CD4-positive, CD25-positive, alpha-beta regulatory T cell (primary cell): ENCODE measurements around the gene POP4. TPM values are rescaled to one million over a fixed set of nuclear protein-coding genes. Genes with fewer than 3 reads are reported as not detected.

ENCODE experiments used
- ATAC-seq, 2 donors: fragments of 150-1000 bp; cut with Tn5 transposase; one replicate each; pipeline ENCODE4 v1.10.0; 2021; ENCODE audit warnings: low read depth in 2 of 2, moderate number of reproducible peaks in 2 of 2, moderate library complexity in 1 of 2
- DNase-seq, 3 donors: peaks; one replicate each; pipeline versions ENCODE4 v3.0.0 to v3.0.0-alpha.2; 2012 to 2022; ENCODE audit warnings: mixed read lengths in 1 of 3
- H3K27ac ChIP-seq: one replicate; pipeline ENCODE4 v1.7.0; 2013; ENCODE audit warnings: mild to moderate bottlenecking, low read length; ENCODE audit not compliant: insufficient read depth, poor library complexity, severe bottlenecking
- H3K27me3 ChIP-seq: one replicate; pipeline ENCODE4 v1.7.0; 2013; ENCODE audit warnings: low read length; ENCODE audit not compliant: control insufficient read depth, insufficient read depth
- H3K36me3 ChIP-seq: one replicate; pipeline ENCODE4 v1.7.0; 2013; ENCODE audit warnings: mild to moderate bottlenecking, low read length, moderate library complexity; ENCODE audit not compliant: control insufficient read depth, insufficient read depth
- H3K4me1 ChIP-seq: 2 replicates; pipeline ENCODE4 v1.7.0; 2013; ENCODE audit warnings: mild to moderate bottlenecking, low read length; ENCODE audit not compliant: insufficient read depth, control insufficient read depth, poor library complexity, severe bottlenecking
- H3K4me3 ChIP-seq: one replicate; pipeline ENCODE4 v1.7.0; 2013; ENCODE audit warnings: low read depth, mild to moderate bottlenecking, low read length, moderate library complexity
- H3K9me3 ChIP-seq, 2 experiments: 1 replicate in 1 of 2; 2 replicates in 1 of 2; pipeline ENCODE4 v1.7.0; 2013; ENCODE audit warnings: low read length in 2 of 2, mild to moderate bottlenecking in 1 of 2, moderate library complexity in 1 of 2; ENCODE audit not compliant: control insufficient read depth in 2 of 2
- H3K27ac Mint-ChIP-seq, 3 donors: one replicate each; pipeline ENCODE4 v1.8.0; 2020 to 2022; ENCODE audit warnings: mild to moderate bottlenecking in 3 of 3, mixed read lengths in 3 of 3, moderate library complexity in 2 of 3
- H3K27me3 Mint-ChIP-seq: one replicate; pipeline ENCODE4 v1.8.0; 2022; ENCODE audit warnings: mild to moderate bottlenecking, mixed read lengths
- H3K36me3 Mint-ChIP-seq: one replicate; pipeline ENCODE4 v1.8.0; 2020; ENCODE audit warnings: mixed read lengths
- H3K4me1 Mint-ChIP-seq, 4 donors: one replicate each; pipeline ENCODE4 v1.8.0; 2020 to 2022; ENCODE audit warnings: mixed read lengths in 4 of 4, mild to moderate bottlenecking in 1 of 4
- H3K4me3 Mint-ChIP-seq, 4 donors: one replicate each; pipeline ENCODE4 v1.8.0; 2020 to 2022; ENCODE audit warnings: mild to moderate bottlenecking in 4 of 4, mixed read lengths in 4 of 4, moderate library complexity in 3 of 4
- H3K9me3 Mint-ChIP-seq, 7 donors: one replicate each; pipeline ENCODE4 v1.8.0; 2020 to 2022; ENCODE audit warnings: mixed read lengths in 7 of 7, mild to moderate bottlenecking in 3 of 7, moderate library complexity in 2 of 7
- polyA plus RNA-seq, 4 donors: library from polyadenylated mRNA; unstranded; fragments of 300-500 nt; fragmentation: Illumina TruSeq; gene quantifications; one replicate each; pipeline ENCODE4 v1.2.3, GENCODE V29; 2021
- total RNA-seq: library from RNA; stranded (reverse); gene quantifications from one replicate; pipeline ENCODE4 v1.2.3, GENCODE V29; 2022

The POP4 gene
- total and polyA plus RNA-seq, 5 donors from 2014 or later: 64.3 to 202 (median 188) TPM

DNA sequence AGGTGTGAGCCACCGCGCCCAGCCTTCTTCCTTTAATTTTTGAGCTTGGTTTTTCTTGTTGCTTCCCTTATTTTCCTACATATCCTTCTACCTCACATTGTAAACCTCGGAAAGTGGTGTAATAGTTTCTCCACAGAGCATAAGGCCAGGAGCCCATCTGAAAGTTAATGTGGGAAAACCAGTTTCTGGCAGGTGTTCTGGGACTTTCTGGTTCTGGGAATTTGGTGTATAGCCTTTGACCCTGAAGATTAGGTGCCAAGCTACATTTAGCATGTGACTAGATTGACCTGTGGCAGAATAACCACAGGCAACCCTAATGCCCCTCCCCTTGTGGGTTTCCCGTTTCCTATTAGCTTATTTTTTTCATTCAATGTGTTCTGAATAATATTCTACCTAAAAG, 8.7 kb downstream of the POP4 start:
- Mint-ChIP-seq H3K9me3 (no peaks in the 10 kb centered on the region), H3K27me3 (no peaks in the 10 kb centered on the region), H3K36me3 (peaks cover 29% of the 10 kb centered on the region), H3K4me3 (no peak overlapping the region), H3K4me1 (peaks cover 2 to 18% (median 10%) of the 10 kb centered on the region in 4 donors), H3K27ac (no peak overlapping the region)
- Histone ChIP-seq H3K4me1 (peaks cover 11% of the 10 kb centered on the region), H3K4me3 (no peak overlapping the region), H3K27ac (no peak overlapping the region), H3K27me3 (no peaks in the 10 kb centered on the region), H3K9me3 (no peaks in the 10 kb centered on the region), H3K36me3 (peaks cover 55% of the 10 kb centered on the region)
- no peak for ATAC-seq
- no peak for DNase-seq

DNA sequence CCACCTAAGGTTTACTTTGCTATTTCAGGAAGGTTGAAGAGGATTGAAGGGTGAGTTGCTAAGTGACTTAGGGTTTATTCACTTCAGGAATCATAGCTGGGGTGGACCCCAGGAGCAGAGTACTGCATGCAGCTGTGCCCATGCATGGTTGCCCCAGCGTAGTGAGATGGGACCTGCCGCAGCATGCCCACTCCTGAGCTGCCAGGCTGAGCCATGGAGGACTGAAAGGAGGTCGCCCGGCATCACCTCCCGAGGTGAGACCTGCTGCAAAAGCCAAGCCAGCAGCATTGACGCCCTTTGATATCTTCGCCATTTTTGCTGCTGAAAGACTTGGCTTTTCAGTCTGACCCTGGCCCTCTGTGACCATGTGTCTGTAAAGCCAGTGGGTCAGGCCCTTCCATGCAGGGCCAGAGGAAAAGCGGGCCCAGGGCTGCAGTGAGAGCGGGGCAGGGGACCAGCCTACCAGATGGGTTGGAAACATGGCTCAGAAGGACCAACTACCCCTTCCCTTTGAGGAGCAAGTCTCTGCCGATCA, 9.9 kb downstream of the POP4 start:
- no peak for ATAC-seq
- Mint-ChIP-seq H3K27ac (peak overlapping the region in 1 of 3 donors; percentile 36), H3K9me3 (no peaks in the 10 kb centered on the region), H3K4me1 (peaks cover 0 to 22% (median 10%) of the 10 kb centered on the region in 4 donors), H3K36me3 (peaks cover 26% of the 10 kb centered on the region), H3K4me3 (no peak overlapping the region), H3K27me3 (no peaks in the 10 kb centered on the region)
- peaks cover 49% of the 10 kb centered on the region for H3K36me3 ChIP-seq
- no peak overlapping the region for H3K27ac ChIP-seq
- DNase-seq: no peak
- no peaks in the 10 kb centered on the region for H3K27me3 ChIP-seq
- H3K4me3 ChIP-seq: no peak overlapping the region
- peaks cover 9% of the 10 kb centered on the region for H3K4me1 ChIP-seq
- no peaks in the 10 kb centered on the region for H3K9me3 ChIP-seq

DNA sequence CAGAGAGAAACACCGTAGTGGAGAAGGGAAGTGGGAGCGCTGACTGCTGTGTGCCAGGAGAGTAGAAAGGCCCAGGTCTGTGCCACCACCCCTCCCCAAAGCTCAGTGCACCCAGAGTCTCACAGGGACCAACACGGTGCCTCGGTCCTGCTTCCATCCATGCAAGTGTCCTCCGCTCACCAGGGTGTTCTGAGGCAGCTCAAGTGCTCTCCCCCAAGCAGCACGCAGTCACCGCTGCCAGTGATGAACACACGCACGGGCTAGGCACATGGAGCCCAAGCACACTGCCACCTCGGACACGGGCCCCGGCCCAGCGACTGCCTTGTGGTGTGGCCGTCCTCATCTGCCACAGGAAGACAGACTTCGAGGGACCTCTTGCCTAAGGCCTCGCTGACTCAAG, 10.5 kb downstream of the POP4 start:
- peaks cover 44% of the 10 kb centered on the region for H3K36me3 ChIP-seq
- H3K9me3 Mint-ChIP-seq: no peaks in the 10 kb centered on the region

DNA sequence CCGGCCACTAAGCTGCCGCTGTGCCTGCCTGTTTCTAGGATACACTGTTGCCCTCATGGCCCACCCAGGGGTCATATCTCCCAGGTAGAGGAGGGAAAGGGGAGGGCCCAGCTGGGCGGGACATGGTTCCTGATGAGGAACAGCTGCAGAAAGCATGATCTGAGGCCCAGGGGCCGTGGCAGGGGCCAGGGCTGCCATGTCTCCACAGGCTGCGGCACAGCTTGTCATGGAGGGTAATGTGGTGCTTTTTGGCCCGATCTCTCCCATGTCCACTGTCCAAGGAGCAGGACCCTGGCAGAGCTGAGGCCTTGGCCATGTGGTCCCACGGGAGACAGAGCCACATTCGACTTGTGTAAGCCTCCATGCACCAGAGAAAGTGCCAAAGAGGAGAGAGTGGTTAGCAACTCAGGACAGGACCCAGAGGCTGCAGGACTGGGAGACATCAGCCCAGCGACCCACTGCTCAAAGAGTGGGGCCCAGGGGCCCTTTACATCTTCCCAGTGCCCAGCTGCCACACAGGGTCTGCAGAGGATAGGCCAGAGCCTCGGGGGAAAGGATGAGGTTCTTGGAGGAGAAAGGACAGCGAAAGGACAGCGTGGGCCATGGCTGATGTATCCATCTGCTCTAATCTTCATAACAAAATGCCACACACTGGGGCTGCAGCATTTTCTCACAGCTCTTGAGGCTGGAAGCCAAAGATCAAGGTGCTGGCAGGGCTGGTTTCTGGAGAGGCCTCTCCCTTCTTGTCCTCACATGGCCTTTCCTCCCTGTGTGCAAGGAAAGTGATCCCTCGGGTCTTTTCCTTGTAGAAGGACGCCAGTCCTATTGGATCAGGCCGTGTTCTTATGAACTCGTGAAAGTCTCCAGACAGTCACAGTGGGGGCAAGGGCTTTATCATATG, 11.5 kb downstream of the POP4 start:
- peaks cover 34% of the 10 kb centered on the region for H3K36me3 ChIP-seq
- no peak overlapping the region for H3K27ac ChIP-seq
- no peaks in the 10 kb centered on the region for H3K27me3 ChIP-seq
- H3K4me1 ChIP-seq: peaks cover 21% of the 10 kb centered on the region
- no peak overlapping the region for H3K27ac Mint-ChIP-seq
- ATAC-seq: no peak
- H3K36me3 Mint-ChIP-seq: peaks cover 16% of the 10 kb centered on the region
- peaks cover 0 to 33% (median 21%) of the 10 kb centered on the region in 4 donors for H3K4me1 Mint-ChIP-seq
- no peaks in the 10 kb centered on the region for H3K9me3 Mint-ChIP-seq
- no peak overlapping the region for H3K4me3 ChIP-seq
- H3K9me3 ChIP-seq: no peaks in the 10 kb centered on the region
- DNase-seq: no peak
- H3K4me3 Mint-ChIP-seq: peak overlapping the region in 1 of 4 donors; percentile 54
- H3K27me3 Mint-ChIP-seq: no peaks in the 10 kb centered on the region

More for the DNA sequence above, 10.5 kb downstream of the POP4 start:
- no peaks in the 10 kb centered on the region for H3K27me3 Mint-ChIP-seq
- H3K27ac Mint-ChIP-seq: no peak overlapping the region
- H3K4me1 Mint-ChIP-seq: peaks cover 0 to 27% (median 15%) of the 10 kb centered on the region in 4 donors
- H3K4me3 Mint-ChIP-seq: no peak overlapping the region
- H3K27me3 ChIP-seq: no peaks in the 10 kb centered on the region
- H3K27ac ChIP-seq: no peak overlapping the region
- peaks cover 25% of the 10 kb centered on the region for H3K36me3 Mint-ChIP-seq
- H3K4me1 ChIP-seq: peaks cover 10% of the 10 kb centered on the region
- ATAC-seq: no peak
- no peak for DNase-seq
- H3K9me3 ChIP-seq: no peaks in the 10 kb centered on the region
- no peak overlapping the region for H3K4me3 ChIP-seq

DNA sequence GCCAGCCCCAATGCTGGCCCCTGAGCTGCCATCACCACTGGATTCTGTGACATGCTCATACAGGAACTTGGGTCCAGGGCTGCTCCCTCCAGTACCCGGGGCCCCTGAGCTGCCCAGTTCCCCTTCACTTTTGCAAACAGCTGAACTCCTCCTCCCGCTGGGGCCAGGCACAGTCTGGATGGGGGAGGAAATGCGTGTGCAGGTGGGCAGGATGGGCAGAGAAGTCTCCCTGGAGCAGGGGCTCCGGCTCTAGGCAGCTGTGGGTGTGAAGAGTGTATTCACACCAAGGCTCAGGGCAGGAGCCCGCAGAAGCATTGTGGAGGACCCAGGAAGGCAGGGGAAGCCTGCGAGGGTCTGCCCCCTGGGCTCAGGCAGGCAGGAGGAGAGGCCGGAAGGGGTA, 12.4 kb downstream of the POP4 start:
- Histone ChIP-seq H3K36me3 (peaks cover 25% of the 10 kb centered on the region), H3K27me3 (no peaks in the 10 kb centered on the region), H3K9me3 (no peaks in the 10 kb centered on the region), H3K27ac (no peak overlapping the region), H3K4me1 (peaks cover 26% of the 10 kb centered on the region), H3K4me3 (no peak overlapping the region)
- peak overlapping the region in 1 of 4 donors; percentile 54 for H3K4me3 Mint-ChIP-seq
- H3K27me3 Mint-ChIP-seq: no peaks in the 10 kb centered on the region
- no peak for DNase-seq
- H3K27ac Mint-ChIP-seq: no peak overlapping the region
- peaks cover 0 to 40% (median 24%) of the 10 kb centered on the region in 4 donors for H3K4me1 Mint-ChIP-seq
- H3K36me3 Mint-ChIP-seq: peaks cover 12% of the 10 kb centered on the region
- ATAC-seq: no peak
- no peaks in the 10 kb centered on the region for H3K9me3 Mint-ChIP-seq

DNA sequence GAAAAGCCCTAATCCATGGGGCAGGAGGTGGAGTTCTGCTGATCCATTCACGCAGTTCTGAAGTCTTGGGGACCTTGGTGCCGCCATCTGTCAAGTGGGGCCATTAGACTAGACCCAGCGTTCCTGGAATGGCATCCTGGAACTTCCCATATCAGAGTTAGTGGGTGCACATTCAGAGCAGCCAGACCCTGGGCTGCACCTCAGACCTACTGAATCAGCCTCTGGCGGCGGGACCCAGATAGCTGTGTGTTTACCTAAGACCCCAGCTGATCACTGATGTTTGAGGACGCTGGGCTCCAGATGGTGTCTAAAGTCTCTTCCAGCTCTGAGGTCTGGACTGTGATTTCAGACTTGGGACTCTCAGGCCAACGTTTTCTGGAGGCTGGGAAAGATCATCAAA, 12.8 kb downstream of the POP4 start:
- DNase-seq (no peak), ATAC-seq (no peak)
- H3K27me3 Mint-ChIP-seq: no peaks in the 10 kb centered on the region
- H3K4me1 ChIP-seq: peaks cover 31% of the 10 kb centered on the region
- H3K27ac Mint-ChIP-seq: no peak overlapping the region
- H3K4me3 Mint-ChIP-seq: no peak overlapping the region
- H3K9me3 Mint-ChIP-seq: no peaks in the 10 kb centered on the region
- no peak overlapping the region for H3K4me3 ChIP-seq
- H3K9me3 ChIP-seq: no peaks in the 10 kb centered on the region
- H3K27me3 ChIP-seq: no peaks in the 10 kb centered on the region
- H3K4me1 Mint-ChIP-seq: peaks cover 0 to 45% (median 27%) of the 10 kb centered on the region in 4 donors
- no peak overlapping the region for H3K27ac ChIP-seq
- peaks cover 24% of the 10 kb centered on the region for H3K36me3 ChIP-seq
- peaks cover 12% of the 10 kb centered on the region for H3K36me3 Mint-ChIP-seq

DNA sequence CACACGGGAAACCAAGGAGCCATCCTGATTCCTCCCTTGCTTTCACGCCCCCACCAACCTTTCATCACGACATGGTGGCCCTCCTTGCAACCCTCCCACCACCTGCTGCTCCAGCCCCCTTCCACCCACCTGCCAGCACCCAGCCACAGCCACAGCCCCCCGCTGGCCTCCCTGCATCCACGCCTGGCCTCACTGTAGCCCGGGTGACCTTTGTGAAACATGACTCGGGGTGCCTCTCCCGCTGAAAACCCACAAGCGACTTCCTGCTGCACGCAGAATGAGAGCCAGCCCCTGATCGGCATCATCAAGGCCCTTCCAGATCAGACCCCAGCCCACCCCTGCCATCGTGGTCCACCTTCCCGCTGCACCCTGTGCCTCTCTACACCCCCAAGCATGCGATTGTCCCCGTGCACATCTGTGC, 14.9 kb downstream of the POP4 start:
- peaks cover 4% of the 10 kb centered on the region for H3K36me3 Mint-ChIP-seq
- peak overlapping the region; percentile 30 to 80 (median 55) for H3K4me3 Mint-ChIP-seq
- DNase-seq (peak in 1 of 3 donors; percentile 63), ATAC-seq (peak; percentile 30 to 35)
- no peak overlapping the region for H3K4me3 ChIP-seq
- no peaks in the 10 kb centered on the region for H3K27me3 ChIP-seq
- no peaks in the 10 kb centered on the region for H3K9me3 Mint-ChIP-seq
- no peak overlapping the region for H3K27ac ChIP-seq
- H3K4me1 Mint-ChIP-seq: peaks cover 5 to 49% (median 31%) of the 10 kb centered on the region in 4 donors
- peak overlapping the region; percentile 72 to 96 (median 82) for H3K27ac Mint-ChIP-seq
- H3K27me3 Mint-ChIP-seq: no peaks in the 10 kb centered on the region
- no peaks in the 10 kb centered on the region for H3K9me3 ChIP-seq
- H3K4me1 ChIP-seq: peaks cover 44% of the 10 kb centered on the region
- H3K36me3 ChIP-seq: peaks cover 7% of the 10 kb centered on the region
